Dermis microvascular lymphatic vessel endothelial cell (primary cell): Measurements from ENCODE around the gene RAB3GAP2. TPM values are rescaled to one million over a fixed set of nuclear protein-coding genes. Genes with fewer than 3 reads are reported as not detected.
"Not testable (repeated sequence)": the region's sequence is repeated elsewhere in the genome, so short reads cannot be mapped to it uniquely, and the experiment has no call there.

Source experiments
- DNase-seq, 2 donors: peaks; one replicate each; pipeline versions ENCODE4 v3.0.0 to v3.0.0-alpha.2; 2010; ENCODE audit warnings: low read depth in 2 of 2
- total RNA-seq: library from RNA; depleted of rRNA; stranded (reverse); fragments of >200 nt; gene quantifications from 2 replicates; pipeline ENCODE4 v1.2.1, GENCODE V29; 2014

Gene RAB3GAP2
- total RNA-seq, 1 donor from 2014 or later, result 24.8 TPM

GRCh38 chr1:220144051-220144450 lies 128.2 kb downstream of the RAB3GAP2 start:
- no peak for DNase-seq

- peak; percentile 30 to 43 for DNase-seq
Observed at GRCh38 chr1:220139966-220140365, 132.3 kb downstream of the RAB3GAP2 start.

GRCh38 chr1:220137019-220137786 lies 135.1 kb downstream of the RAB3GAP2 start:
- peak; percentile 97 to 99 for DNase-seq

GRCh38 chr1:220135755-220136154 lies 136.5 kb downstream of the RAB3GAP2 start:
- DNase-seq, result no peak

- no peak for DNase-seq
Observed at GRCh38 chr1:220129479-220130210, 142.6 kb downstream of the RAB3GAP2 start.

- no peak for DNase-seq
Observed at GRCh38 chr1:220127076-220127475, 145.2 kb downstream of the RAB3GAP2 start.

GRCh38 chr1:220124542-220124941 lies 147.7 kb downstream of the RAB3GAP2 start:
- DNase-seq, result no peak

- DNase-seq, result peak in 1 of 2 donors; percentile 22
Observed at GRCh38 chr1:220123889-220124288, 148.4 kb downstream of the RAB3GAP2 start.

GRCh38 chr1:220123066-220123465 lies 149.2 kb downstream of the RAB3GAP2 start:
- DNase-seq, result no peak

- DNase-seq, result no peak
Observed at GRCh38 chr1:220121791-220122530, 150.3 kb downstream of the RAB3GAP2 start.

- no peak for DNase-seq
Observed at GRCh38 chr1:220119043-220119512, 153.2 kb downstream of the RAB3GAP2 start.

- DNase-seq, result peak; percentile 36 to 60
Observed at GRCh38 chr1:220113136-220113695, 159.0 kb downstream of the RAB3GAP2 start.

- DNase-seq, result not testable (repeated sequence)
Observed at GRCh38 chr1:220112600-220112999, 159.7 kb downstream of the RAB3GAP2 start.

- DNase-seq, result not testable (repeated sequence)
Observed at GRCh38 chr1:220110473-220110872, 161.8 kb downstream of the RAB3GAP2 start.

- peak; percentile 36 to 57 for DNase-seq
Observed at GRCh38 chr1:220099826-220100225, 172.4 kb downstream of the RAB3GAP2 start.

Other genes with a start within 250 kb of the RAB3GAP2 start
- 60.9 and 109 TPM in 2 replicates for gene EPRS1, start 225.9 kb downstream of the RAB3GAP2 start, total RNA-seq
- gene BPNT1, start 182.7 kb downstream of the RAB3GAP2 start, total RNA-seq, result 25.9 and 28.4 TPM in 2 replicates
- 89.5 and 93.7 TPM in 2 replicates for gene IARS2, start 178.3 kb downstream of the RAB3GAP2 start, total RNA-seq